Measurements from ENCODE around the gene CPNE5. TPM values are rescaled to one million over a fixed set of nuclear protein-coding genes. Genes with fewer than 3 reads are reported as not detected.

CPNE5 gene
- total RNA-seq, 6 experiments from 2014 or later, result 0.12 to 0.37 (median 0.26) TPM; not detected in 2

GRCh38 chr6:36700831-36701230, 138.4 kb downstream of the CPNE5 start:
- no peak overlapping the region for H3K27ac Mint-ChIP-seq
- H3K4me1 Mint-ChIP-seq (ENCODE audit: low read depth), result peaks cover 18% of the 10 kb centered on the region
- no peak overlapping the region for H3K4me3 Mint-ChIP-seq
- no peak for TF ChIP-seq CTCF (IDR thresholded peaks at IDR 0.05)
- H3K9me3 Mint-ChIP-seq, result no peaks in the 10 kb centered on the region
- DNase-seq, result no peak
- no peaks in the 10 kb centered on the region for H3K36me3 Mint-ChIP-seq (ENCODE audit: low read depth)
- peaks cover 14% of the 10 kb centered on the region for H3K27me3 Mint-ChIP-seq (ENCODE audit: insufficient read depth)

- peaks cover 11% of the 10 kb centered on the region for H3K27me3 Mint-ChIP-seq (ENCODE audit: insufficient read depth)
- H3K4me3 Mint-ChIP-seq, result no peak overlapping the region
- no peaks in the 10 kb centered on the region for H3K36me3 Mint-ChIP-seq (ENCODE audit: low read depth)
- no peak overlapping the region for H3K27ac Mint-ChIP-seq
- H3K9me3 Mint-ChIP-seq, result no peaks in the 10 kb centered on the region
- peaks cover 18% of the 10 kb centered on the region for H3K4me1 Mint-ChIP-seq (ENCODE audit: low read depth)
- DNase-seq, result no peak
- no peak for TF ChIP-seq CTCF (IDR thresholded peaks at IDR 0.05)
These were observed 139.0 kb downstream of the CPNE5 start for GRCh38 chr6:36700071-36700812.

GRCh38 chr6:36699348-36699747, 139.9 kb downstream of the CPNE5 start:
- no peak for TF ChIP-seq CTCF (IDR thresholded peaks at IDR 0.05)
- Mint-ChIP-seq H3K4me1 (ENCODE audit: low read depth) (peaks cover 18% of the 10 kb centered on the region), H3K9me3 (no peaks in the 10 kb centered on the region), H3K27ac (no peak overlapping the region), H3K27me3 (ENCODE audit: insufficient read depth) (peaks cover 11% of the 10 kb centered on the region), H3K4me3 (no peak overlapping the region), H3K36me3 (ENCODE audit: low read depth) (no peaks in the 10 kb centered on the region)
- no peak for DNase-seq

GRCh38 chr6:36698871-36699271, 140.4 kb downstream of the CPNE5 start:
- Mint-ChIP-seq H3K36me3 (ENCODE audit: low read depth) (no peaks in the 10 kb centered on the region), H3K4me1 (ENCODE audit: low read depth) (peaks cover 18% of the 10 kb centered on the region), H3K27ac (no peak overlapping the region), H3K27me3 (ENCODE audit: insufficient read depth) (peaks cover 11% of the 10 kb centered on the region), H3K9me3 (no peaks in the 10 kb centered on the region), H3K4me3 (no peak overlapping the region)
- DNase-seq, result no peak
- no peak for TF ChIP-seq CTCF (IDR thresholded peaks at IDR 0.05)

GRCh38 chr6:36698196-36698595, 141.0 kb downstream of the CPNE5 start:
- Mint-ChIP-seq H3K4me3 (no peak overlapping the region), H3K27me3 (ENCODE audit: insufficient read depth) (peaks cover 10% of the 10 kb centered on the region), H3K36me3 (ENCODE audit: low read depth) (no peaks in the 10 kb centered on the region), H3K27ac (no peak overlapping the region), H3K4me1 (ENCODE audit: low read depth) (peaks cover 23% of the 10 kb centered on the region), H3K9me3 (no peaks in the 10 kb centered on the region)
- no peak for TF ChIP-seq CTCF (IDR thresholded peaks at IDR 0.05)
- no peak for DNase-seq
